ENCODE results near the gene TENM3.

- TF ChIP-seq, protein P1, sequence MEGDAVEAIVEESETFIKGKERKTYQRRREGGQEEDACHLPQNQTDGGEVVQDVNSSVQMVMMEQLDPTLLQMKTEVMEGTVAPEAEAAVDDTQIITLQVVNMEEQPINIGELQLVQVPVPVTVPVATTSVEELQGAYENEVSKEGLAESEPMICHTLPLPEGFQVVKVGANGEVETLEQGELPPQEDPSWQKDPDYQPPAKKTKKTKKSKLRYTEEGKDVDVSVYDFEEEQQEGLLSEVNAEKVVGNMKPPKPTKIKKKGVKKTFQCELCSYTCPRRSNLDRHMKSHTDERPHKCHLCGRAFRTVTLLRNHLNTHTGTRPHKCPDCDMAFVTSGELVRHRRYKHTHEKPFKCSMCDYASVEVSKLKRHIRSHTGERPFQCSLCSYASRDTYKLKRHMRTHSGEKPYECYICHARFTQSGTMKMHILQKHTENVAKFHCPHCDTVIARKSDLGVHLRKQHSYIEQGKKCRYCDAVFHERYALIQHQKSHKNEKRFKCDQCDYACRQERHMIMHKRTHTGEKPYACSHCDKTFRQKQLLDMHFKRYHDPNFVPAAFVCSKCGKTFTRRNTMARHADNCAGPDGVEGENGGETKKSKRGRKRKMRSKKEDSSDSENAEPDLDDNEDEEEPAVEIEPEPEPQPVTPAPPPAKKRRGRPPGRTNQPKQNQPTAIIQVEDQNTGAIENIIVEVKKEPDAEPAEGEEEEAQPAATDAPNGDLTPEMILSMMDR (IDR thresholded peaks at IDR 0.05) = no peak
- no peak for TF ChIP-seq ZFX (IDR thresholded peaks at IDR 0.05; ENCODE audit: borderline replicate concordance)
These were observed 505.7 kb downstream of the TENM3 start for GRCh38 chr4:182748949-182749348.
